ENCODE measurements around the gene PLPP3. TPM values are rescaled to one million over a fixed set of nuclear protein-coding genes. Genes with fewer than 3 reads are reported as not detected.
A peak's percentile ranks its signal among the peaks of the same experiment; 100 is the strongest.

PLPP3 gene
- total and polyA plus RNA-seq, 2 of the 8 experiments (the other 6 are each of a cell fraction or from before 2014, with no cell fraction given), result 33.2 to 42.0 TPM

- no peak for TF ChIP-seq CHD2 (IDR thresholded peaks at IDR 0.05; ENCODE audit: low read length)
- no peak for TF ChIP-seq ATF2 (IDR thresholded peaks at IDR 0.05; ENCODE audit: low read length)
- no peak for TF ChIP-seq TAF7 (optimal IDR thresholded peaks at IDR 0.05; ENCODE audit: borderline replicate concordance, low read depth, low read length)
- no peak for TF ChIP-seq POLR2A (IDR thresholded peaks at IDR 0.05; ENCODE audit: control extremely low read depth in 1 of 2, low read depth in 2 of 2, low read length in 2 of 2)
- TF ChIP-seq CBX8 (IDR thresholded peaks at IDR 0.05; ENCODE audit: borderline replicate concordance, low read depth, low read length), result no peak
- TF ChIP-seq RXRA (IDR thresholded peaks at IDR 0.05; ENCODE audit: insufficient read depth, low read depth, low read length), result no peak
- no peak for TF ChIP-seq JUND (IDR thresholded peaks at IDR 0.05; ENCODE audit: low read length)
- TF ChIP-seq SP4 (IDR thresholded peaks at IDR 0.05; ENCODE audit: low read length), result no peak
- TF ChIP-seq BCL11A (IDR thresholded peaks at IDR 0.05; ENCODE audit: low read depth in 2 of 2, low read length in 2 of 2), result peak in 1 of 2 experiments; percentile 12
- TF ChIP-seq RNF2 (IDR thresholded peaks at IDR 0.05; ENCODE audit: borderline replicate concordance, low read depth, low read length, missing control alignments, poor library complexity, severe bottlenecking), result no peak
- TF ChIP-seq MAX (IDR thresholded peaks at IDR 0.05), result no peak
- TF ChIP-seq CREB1 (IDR thresholded peaks at IDR 0.05), result no peak
- TF ChIP-seq SIRT6 (IDR thresholded peaks at IDR 0.05; ENCODE audit: low read length), result no peak
- TF ChIP-seq RFX5 (IDR thresholded peaks at IDR 0.05; ENCODE audit: borderline replicate concordance, low read depth, low read length), result no peak
Measured at GRCh38 chr1:56453417-56454078, 125.8 kb downstream of the PLPP3 start (continued).

All from H1 (cell line).